K562 (cell line): ENCODE measurements around the gene SLC25A4.

Experiments used
- ATF3 ChIP-seq, 2 experiments: fragments of 450-650 bp in 1 of 2; sonication (generic) in 1 of 2; formaldehyde crosslinking in 1 of 2; IDR thresholded peaks in 1 of 2; conservative IDR thresholded peaks in 1 of 2; 2 replicates each; pipeline versions ENCODE4 v1.6.1 to v1.8.1; 2016 to 2023; ENCODE audit warnings: mild to moderate bottlenecking in 2 of 2, moderate library complexity in 2 of 2, inconsistent platforms in 1 of 2, missing genetic modification reagents in 1 of 2
- ATF7 ChIP-seq: fragments of 450-650 bp; IDR thresholded peaks from 2 replicates; pipeline ENCODE4 v1.7.1; 2014; ENCODE audit warnings: mild to moderate bottlenecking, moderate library complexity
- JUND ChIP-seq, 2 experiments: IDR thresholded peaks; 2 replicates in 1 of 2; 3 replicates in 1 of 2; pipeline ENCODE4 v1.6.1; 2011; ENCODE audit warnings: borderline replicate concordance in 2 of 2, low read depth in 2 of 2, low read length in 2 of 2, improper control_type of control experiment in 1 of 2, missing biosample characterization in 1 of 2, missing genetic modification characterization in 1 of 2, missing genetic modification reagents in 1 of 2
- TRIM28 ChIP-seq: fragments of 450-650 bp; IDR thresholded peaks from 2 replicates; pipeline ENCODE4 v1.6.1; 2017

DNA sequence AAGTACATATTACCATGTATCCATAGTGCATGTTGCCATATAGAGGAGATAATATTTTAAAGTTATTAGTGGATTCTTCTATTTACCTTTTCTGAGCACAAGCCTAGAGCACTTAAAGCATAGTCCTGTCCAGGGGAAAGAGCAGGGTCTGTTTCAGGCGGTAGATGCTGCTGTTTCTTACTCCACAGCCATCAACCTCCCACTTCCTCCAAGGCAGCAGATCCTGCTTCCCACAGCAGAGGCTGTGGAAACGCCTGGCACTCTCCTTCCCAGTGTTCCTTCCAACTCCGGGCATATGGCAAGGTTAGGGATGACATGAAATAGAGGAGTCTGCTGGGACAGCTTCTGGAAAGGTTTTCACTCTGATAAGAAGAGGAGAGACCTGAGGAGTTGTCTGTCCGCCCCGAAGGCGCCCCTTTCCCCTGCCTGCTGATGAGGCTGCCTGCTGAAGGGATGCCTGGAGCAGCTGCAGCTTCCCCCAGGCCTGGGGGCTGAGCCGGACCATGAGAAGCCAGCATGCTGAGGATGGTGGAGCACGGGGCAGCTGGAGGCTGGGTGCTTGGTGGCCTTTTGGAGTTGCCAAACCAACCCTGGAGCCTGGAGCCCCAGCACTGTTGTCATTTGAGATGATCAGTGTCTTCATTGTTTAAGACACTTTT is 43.9 kb upstream of the SLC25A4 start:
- TF ChIP-seq ATF7 (no peak), TRIM28 (no peak), JUND (IDR thresholded peaks at IDR 0.05; ENCODE audit: borderline replicate concordance, low read depth, low read length) (no peak), JUND (tag; IDR thresholded peaks at IDR 0.05; ENCODE audit: borderline replicate concordance, low read depth, low read length) (no peak), ATF3 (IDR thresholded peaks at IDR 0.05) (no peak), ATF3 (CRISPR knock-in tag; conservative IDR thresholded peaks at IDR 0.05) (no peak)
